HG02943 (cell line): Measurements from ENCODE around the gene MRPL50.

Experiments
- ATAC-seq: cut with Tn5 transposase; IDR thresholded peaks from one replicate; pipeline ENCODE4 v1.9.1; 2021; ENCODE audit warnings: mild to moderate bottlenecking, low read depth, moderate library complexity; ENCODE audit not compliant: unreplicated experiment

Gene MRPL50

DNA sequence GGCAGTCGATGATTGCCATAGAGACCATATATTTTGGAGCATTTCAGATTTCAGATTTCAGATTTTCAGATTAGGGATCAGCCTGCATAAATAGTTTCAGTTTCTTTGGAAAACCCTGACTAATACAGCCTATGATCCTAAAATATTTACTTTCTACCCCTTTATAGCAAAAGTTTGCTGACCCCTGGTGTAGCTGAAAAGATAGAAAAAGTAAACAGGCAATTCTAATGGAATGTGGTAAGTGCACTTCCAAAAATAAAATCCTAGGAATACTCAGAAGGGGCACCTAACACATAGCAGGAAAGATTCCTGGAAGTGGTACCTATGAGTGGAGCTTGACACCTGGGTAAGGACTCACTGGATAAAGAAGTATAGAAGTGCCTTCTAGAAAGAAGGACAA, 48.1 kb downstream of the MRPL50 start:
- ATAC-seq, result no peak

DNA sequence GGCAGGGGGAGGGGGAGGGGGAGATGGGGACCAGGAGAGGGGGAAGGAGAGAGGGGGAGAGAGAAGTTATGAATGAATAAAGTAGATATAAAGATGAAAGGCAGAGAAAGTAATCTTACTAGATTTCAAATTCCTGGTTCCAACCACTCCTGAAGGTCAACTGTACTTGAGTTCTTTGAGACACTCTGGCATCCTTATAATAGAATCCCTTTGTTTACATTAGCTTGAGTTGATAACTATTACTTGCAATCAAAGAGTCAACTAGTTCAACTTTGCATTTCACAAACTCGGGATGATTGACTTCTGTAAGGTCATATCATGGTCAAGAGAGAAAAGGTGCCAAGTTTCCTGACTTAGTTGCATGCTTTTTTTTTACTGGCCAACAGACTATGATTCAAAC, 55.8 kb downstream of the MRPL50 start:
- no peak for ATAC-seq

DNA sequence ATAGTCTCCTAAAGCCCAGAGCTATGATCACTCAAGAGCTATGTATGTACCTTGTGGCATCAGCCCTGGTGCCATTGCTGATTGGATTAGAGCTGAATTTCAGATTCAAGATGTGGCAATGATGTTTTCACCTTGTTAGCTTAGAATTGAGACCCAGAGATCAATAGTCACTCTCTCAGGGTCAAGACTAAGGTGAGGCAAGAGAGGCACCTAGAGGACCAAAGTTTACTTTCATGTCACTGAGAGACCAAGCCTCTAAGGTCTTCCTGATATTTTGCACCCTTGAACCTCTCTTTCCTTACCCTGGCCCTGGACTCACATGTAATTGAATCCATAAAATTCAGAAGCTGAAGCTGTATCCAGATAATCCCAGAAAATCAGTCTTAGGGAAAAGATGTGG, 56.5 kb downstream of the MRPL50 start:
- ATAC-seq, result no peak
